22Rv1 (cell line): ENCODE data around the gene RAD9B.

Experiments used
- ZFX ChIP-seq: fragments of 450-650 bp; IDR thresholded peaks from 2 replicates; pipeline ENCODE4 v1.6.1; 2017; ENCODE audit warnings: antibody characterized with exemption, borderline replicate concordance
- TF ChIP-seq, protein P1 (sequence below): fragments of 450-650 bp; IDR thresholded peaks from 2 replicates; pipeline ENCODE4 v1.5.1; 2017; ENCODE audit warnings: mild to moderate bottlenecking

- TF ChIP-seq, protein P1, sequence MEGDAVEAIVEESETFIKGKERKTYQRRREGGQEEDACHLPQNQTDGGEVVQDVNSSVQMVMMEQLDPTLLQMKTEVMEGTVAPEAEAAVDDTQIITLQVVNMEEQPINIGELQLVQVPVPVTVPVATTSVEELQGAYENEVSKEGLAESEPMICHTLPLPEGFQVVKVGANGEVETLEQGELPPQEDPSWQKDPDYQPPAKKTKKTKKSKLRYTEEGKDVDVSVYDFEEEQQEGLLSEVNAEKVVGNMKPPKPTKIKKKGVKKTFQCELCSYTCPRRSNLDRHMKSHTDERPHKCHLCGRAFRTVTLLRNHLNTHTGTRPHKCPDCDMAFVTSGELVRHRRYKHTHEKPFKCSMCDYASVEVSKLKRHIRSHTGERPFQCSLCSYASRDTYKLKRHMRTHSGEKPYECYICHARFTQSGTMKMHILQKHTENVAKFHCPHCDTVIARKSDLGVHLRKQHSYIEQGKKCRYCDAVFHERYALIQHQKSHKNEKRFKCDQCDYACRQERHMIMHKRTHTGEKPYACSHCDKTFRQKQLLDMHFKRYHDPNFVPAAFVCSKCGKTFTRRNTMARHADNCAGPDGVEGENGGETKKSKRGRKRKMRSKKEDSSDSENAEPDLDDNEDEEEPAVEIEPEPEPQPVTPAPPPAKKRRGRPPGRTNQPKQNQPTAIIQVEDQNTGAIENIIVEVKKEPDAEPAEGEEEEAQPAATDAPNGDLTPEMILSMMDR, result no peak
- TF ChIP-seq ZFX, result no peak
Measured at GRCh38 chr12:110458756-110459155, 43.4 kb upstream of the RAD9B start.
